Stomach (tissue), 4 donors: Measurements from ENCODE around the gene BICD1.

ENCODE experiments used
- POLR2A ChIP-seq, 4 donors: fragments of 450-650 bp; IDR thresholded peaks; one replicate each; pipeline ENCODE4 v1.6.1; 2016; ENCODE audit warnings: antibody characterized with exemption in 4 of 4, control low read depth in 2 of 4, mild to moderate bottlenecking in 1 of 4, moderate library complexity in 1 of 4
- TF ChIP-seq, protein P1 (sequence below), 7 experiments: fragments of 450-650 bp in 4 of 7; fragments of 200-600 bp in 3 of 7; sonication (generic) in 3 of 7; IDR thresholded peaks; one replicate each; pipeline ENCODE4 v1.5.1; 2016 to 2019; ENCODE audit warnings: antibody characterized with exemption in 7 of 7, control low read depth in 2 of 7, mild to moderate bottlenecking in 1 of 7

DNA sequence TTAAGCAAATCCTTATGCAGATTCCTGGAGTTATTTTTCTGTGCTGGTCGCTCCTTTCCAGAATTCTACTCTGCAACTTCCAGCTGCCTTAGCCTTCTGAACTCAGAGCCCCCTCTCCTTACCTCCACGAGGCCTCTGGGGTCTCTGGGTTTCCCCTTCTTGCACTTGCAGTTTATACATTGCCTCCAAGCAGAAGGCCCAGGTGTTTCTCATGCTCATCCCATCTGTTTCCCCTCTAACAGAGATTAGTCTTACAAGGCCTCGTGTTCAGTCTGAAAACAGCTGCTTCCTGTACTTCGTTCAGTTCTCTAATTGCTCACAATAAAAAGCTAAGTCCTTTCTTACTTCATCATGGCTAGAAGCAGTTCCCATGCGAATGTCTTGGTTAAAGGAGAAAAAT is 158.3 kb downstream of the BICD1 start:
- TF ChIP-seq, protein P1, sequence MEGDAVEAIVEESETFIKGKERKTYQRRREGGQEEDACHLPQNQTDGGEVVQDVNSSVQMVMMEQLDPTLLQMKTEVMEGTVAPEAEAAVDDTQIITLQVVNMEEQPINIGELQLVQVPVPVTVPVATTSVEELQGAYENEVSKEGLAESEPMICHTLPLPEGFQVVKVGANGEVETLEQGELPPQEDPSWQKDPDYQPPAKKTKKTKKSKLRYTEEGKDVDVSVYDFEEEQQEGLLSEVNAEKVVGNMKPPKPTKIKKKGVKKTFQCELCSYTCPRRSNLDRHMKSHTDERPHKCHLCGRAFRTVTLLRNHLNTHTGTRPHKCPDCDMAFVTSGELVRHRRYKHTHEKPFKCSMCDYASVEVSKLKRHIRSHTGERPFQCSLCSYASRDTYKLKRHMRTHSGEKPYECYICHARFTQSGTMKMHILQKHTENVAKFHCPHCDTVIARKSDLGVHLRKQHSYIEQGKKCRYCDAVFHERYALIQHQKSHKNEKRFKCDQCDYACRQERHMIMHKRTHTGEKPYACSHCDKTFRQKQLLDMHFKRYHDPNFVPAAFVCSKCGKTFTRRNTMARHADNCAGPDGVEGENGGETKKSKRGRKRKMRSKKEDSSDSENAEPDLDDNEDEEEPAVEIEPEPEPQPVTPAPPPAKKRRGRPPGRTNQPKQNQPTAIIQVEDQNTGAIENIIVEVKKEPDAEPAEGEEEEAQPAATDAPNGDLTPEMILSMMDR (IDR thresholded peaks at IDR 0.05): no peak
- no peak for TF ChIP-seq POLR2A (IDR thresholded peaks at IDR 0.05)
